Activated CD8-positive, alpha-beta memory T cell treated with anti-CD3 and anti-CD28 coated beads for 36 hours (primary cell): ENCODE measurements around the gene DCC. TPM values are rescaled to one million over a fixed set of nuclear protein-coding genes. Genes with fewer than 3 reads are reported as not detected.

Experiments
- CTCF ChIA-PET: fragments of 350-600 bp; sonication (Branson Sonifier 250); formaldehyde crosslinking; loops from one replicate; lab custom pipeline; 2021; ENCODE audit warnings: antibody characterized with exemption; lab: Charles Lee
- POLR2A ChIA-PET: fragments of 350-600 bp; sonication (Branson Sonifier 250); formaldehyde crosslinking; loops from one replicate; lab custom pipeline; 2021; ENCODE audit warnings: antibody characterized with exemption; lab: Charles Lee
- total RNA-seq, 2 experiments: library from RNA; stranded (reverse); gene quantifications; one replicate each; pipeline ENCODE4 v1.2.3, GENCODE V29; 2021

Gene DCC
- total RNA-seq, 2 experiments from 2014 or later: not detected

DNA sequence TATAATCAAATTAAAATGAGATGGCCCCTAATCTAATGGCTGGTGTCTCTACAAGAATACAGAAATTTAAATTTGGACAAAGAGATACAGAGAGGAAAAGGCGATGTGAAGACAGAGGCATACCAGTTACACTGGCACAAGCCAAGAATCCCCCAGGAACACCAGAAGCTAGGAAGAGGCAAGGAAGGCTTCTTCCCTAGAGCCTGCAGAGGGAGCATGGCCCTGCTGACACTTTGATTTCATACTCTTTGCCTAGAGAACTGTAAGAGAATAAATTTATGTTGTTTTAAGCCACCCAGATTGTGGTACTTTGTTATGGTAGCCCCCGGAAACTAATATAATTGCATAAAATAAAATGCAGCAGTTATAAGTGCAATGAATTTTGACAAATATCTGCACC is 1213.0 kb downstream of the DCC start:
- ChIA-PET POLR2A (no interaction called here), CTCF (no interaction called here)

DNA sequence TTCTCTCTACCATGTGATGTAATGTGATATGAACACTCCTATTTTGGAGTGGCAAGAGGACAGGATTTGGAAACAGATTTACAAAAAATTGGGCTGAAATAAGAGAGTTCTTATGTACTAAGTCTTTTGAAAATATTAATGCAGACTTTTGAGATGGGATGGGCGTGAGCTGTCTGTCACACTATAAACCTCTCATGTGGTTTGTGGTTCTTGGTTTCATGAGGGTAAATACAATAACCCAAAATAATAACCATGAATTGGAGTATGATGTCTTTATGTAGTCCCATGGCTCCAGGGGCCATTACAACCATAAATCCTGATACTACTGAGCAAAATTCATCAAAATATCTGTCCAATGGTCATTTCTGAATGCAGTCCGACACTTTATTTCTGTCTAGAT is 1216.5 kb downstream of the DCC start:
- ChIA-PET CTCF (interaction anchor here (0.6 kb wide), 1 partner anchor 794 kb away, joined by 3 read pairs; no protein-coding TSS in a partner anchor), POLR2A (no interaction called here)

DNA sequence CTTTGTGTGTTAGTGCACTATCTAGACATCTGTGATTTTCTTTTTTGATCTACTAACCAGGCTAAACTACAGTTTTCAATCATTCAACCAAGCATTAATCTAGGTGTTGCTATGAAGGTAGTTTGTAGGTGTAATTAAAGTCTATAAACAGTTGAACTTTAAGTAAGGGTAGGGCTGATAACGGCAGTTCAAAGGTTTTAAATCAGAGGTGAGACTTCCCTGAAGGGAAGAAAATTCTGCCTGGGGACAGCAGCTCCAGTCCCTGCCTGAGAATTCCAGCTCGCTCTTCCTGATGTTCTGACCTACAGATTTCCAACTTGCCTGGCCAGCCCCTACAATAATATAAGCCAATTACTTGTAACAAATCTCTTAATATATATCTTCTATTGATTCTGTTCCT is 1220.5 kb downstream of the DCC start:
- POLR2A ChIA-PET: no interaction called here
- CTCF ChIA-PET: no interaction called here

DNA sequence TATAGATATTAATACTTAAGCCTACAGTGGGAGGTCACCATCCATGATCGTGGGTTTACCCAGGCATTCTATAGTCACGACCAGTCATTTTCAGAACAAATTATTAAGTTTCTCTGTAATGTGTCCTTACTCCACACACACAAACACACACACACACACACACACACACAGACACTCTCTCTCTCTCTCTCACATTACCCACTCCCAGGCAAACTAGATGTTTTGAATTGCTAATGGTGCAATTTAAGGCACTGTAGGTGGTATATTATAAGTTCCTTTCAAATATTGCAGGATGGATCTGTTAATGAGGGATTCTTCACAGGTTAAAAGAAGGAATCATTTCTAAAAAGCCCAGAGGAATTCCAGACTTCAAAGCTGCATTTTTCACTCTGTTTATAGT is 1226.6 kb downstream of the DCC start:
- ChIA-PET POLR2A (no interaction called here), CTCF (interaction anchor here (1.3 kb wide), 1 partner anchor 553 kb away, joined by 4 read pairs; no protein-coding TSS in a partner anchor)

GRCh38 chr18:53567929-53568574 is 1228.1 kb downstream of the DCC start:
- CTCF ChIA-PET: interaction anchor here (0.7 to 1.3 kb wide), 2 partner anchors 549 to 551 kb away, joined by 3 to 4 read pairs; no protein-coding TSS in a partner anchor
- POLR2A ChIA-PET: no interaction called here
